HepG2 (cell line): ENCODE results near the gene FAM53B. TPM values are rescaled to one million over a fixed set of nuclear protein-coding genes. Genes with fewer than 3 reads are reported as not detected.

Source experiments
- BRD4 ChIP-seq: sonication (generic); formaldehyde crosslinking; IDR thresholded peaks from 2 replicates; pipeline ENCODE4 v1.4.0; 2020; ENCODE audit warnings: missing genetic modification reagents
- HNF1B ChIP-seq: sonication (generic); formaldehyde crosslinking; IDR thresholded peaks from 2 replicates; pipeline ENCODE4 v1.5.1; 2020; ENCODE audit warnings: mild to moderate bottlenecking, moderate library complexity, missing genetic modification reagents
- HOXA7 ChIP-seq: sonication (generic); formaldehyde crosslinking; IDR thresholded peaks from 2 replicates; pipeline ENCODE4 v1.8.1; 2022; ENCODE audit warnings: mild to moderate bottlenecking, missing genetic modification reagents, moderate library complexity
- KLF12 ChIP-seq: sonication (generic); formaldehyde crosslinking; IDR thresholded peaks from 2 replicates; pipeline ENCODE4 v1.4.0; 2020; ENCODE audit warnings: missing genetic modification reagents, borderline replicate concordance
- PHF8 ChIP-seq: sonication (generic); formaldehyde crosslinking; IDR thresholded peaks from 2 replicates; pipeline ENCODE4 v1.5.0; 2020; ENCODE audit warnings: missing genetic modification reagents
- RFX5 ChIP-seq: IDR thresholded peaks from 2 replicates; pipeline ENCODE4 v1.6.1; 2011; ENCODE audit warnings: low read depth, low read length, improper control_type of control experiment
- SNAPC5 ChIP-seq: sonication (generic); formaldehyde crosslinking; IDR thresholded peaks from 2 replicates; pipeline ENCODE4 v1.8.1; 2023; ENCODE audit warnings: mild to moderate bottlenecking, missing genetic modification reagents, borderline replicate concordance
- ZNF382 ChIP-seq: sonication (generic); formaldehyde crosslinking; IDR thresholded peaks from 2 replicates; pipeline ENCODE4 v1.5.0; 2020; ENCODE audit warnings: missing genetic modification reagents, mild to moderate bottlenecking, borderline replicate concordance
- ZNF616 ChIP-seq: sonication (generic); formaldehyde crosslinking; IDR thresholded peaks from 2 replicates; pipeline ENCODE4 v1.5.0; 2020; ENCODE audit warnings: low read depth, mild to moderate bottlenecking, missing genetic modification reagents
- ZNF800 ChIP-seq: sonication (generic); formaldehyde crosslinking; IDR thresholded peaks from 2 replicates; pipeline ENCODE4 v1.4.0; 2020; ENCODE audit warnings: missing genetic modification reagents
- ZSCAN25 ChIP-seq: sonication (generic); formaldehyde crosslinking; IDR thresholded peaks from 2 replicates; pipeline ENCODE4 v1.8.0; 2022; ENCODE audit warnings: mild to moderate bottlenecking, missing genetic modification reagents
- polyA plus RNA-seq, 8 experiments: library from polyadenylated mRNA; depleted of rRNA in 3 of 8; stranded (reverse) in 7 of 8; unstranded in 1 of 8; fragments of >200 nt; fragmentation: Illumina TruSeq in 4 of 8; extraction: Trizol in 4 of 8; gene quantifications; 2 replicates each; pipeline versions ENCODE4 v1.2.1 to v1.2.3, GENCODE V29; 2011 to 2016; ENCODE audit warnings: low read depth in 4 of 8, missing spikeins in 1 of 8, mixed read lengths in 1 of 8; ENCODE audit not compliant: insufficient read depth in 1 of 8
- total RNA-seq, 5 experiments: library from RNA; depleted of rRNA; stranded (reverse); fragments of >200 nt; fragmentation: Illumina TruSeq; extraction: Trizol; gene quantifications; 2 replicates each; pipeline ENCODE4 v1.2.3, GENCODE V29; 2016; ENCODE audit warnings: low read depth in 1 of 5
- TF ChIP-seq, protein P1 (sequence below): sonication (generic); formaldehyde crosslinking; IDR thresholded peaks from 2 replicates; pipeline ENCODE4 v1.9.0; 2021; ENCODE audit warnings: missing genetic modification reagents, mild to moderate bottlenecking, borderline replicate concordance
- TF ChIP-seq, protein P2 (sequence below): IDR thresholded peaks from 2 replicates; pipeline ENCODE4 v1.4.0; 2020; ENCODE audit warnings: mild to moderate bottlenecking, missing genetic modification reagents
- TF ChIP-seq, protein P3 (sequence below): sonication (generic); formaldehyde crosslinking; IDR thresholded peaks from 2 replicates; pipeline ENCODE4 v1.8.0; 2022; ENCODE audit warnings: missing genetic modification reagents, mild to moderate bottlenecking, borderline replicate concordance
- TF ChIP-seq, protein P4 (sequence below): sonication (generic); formaldehyde crosslinking; IDR thresholded peaks from 2 replicates; pipeline ENCODE4 v1.4.0; 2020; ENCODE audit warnings: mild to moderate bottlenecking, missing genetic modification reagents, borderline replicate concordance

The FAM53B gene
- total and polyA plus RNA-seq, 2 of the 13 experiments (the other 11 are each of a cell fraction or from before 2014, with no cell fraction given): 6.4 to 19.3 TPM

DNA sequence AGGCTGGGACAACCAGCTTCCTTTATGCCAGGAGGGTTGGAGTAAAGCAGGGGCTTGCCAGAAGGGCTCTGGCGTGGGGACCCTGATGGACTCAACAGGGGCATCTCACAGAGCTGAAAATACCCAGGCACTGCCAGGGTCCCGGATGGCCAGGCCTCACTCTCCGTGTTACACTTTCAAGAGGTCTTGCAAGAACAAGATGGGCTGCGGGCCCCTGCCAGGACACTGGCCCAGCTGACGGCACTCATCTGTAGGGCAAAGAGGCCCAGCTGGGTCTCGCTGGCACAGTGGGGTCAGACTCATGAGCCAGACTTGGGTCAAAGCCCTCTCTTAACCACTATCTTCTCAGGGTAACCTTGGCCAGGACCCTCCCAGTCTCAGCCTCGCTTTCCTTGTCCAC lies 90.9 kb downstream of the FAM53B start (continued):
- TF ChIP-seq, protein P1, sequence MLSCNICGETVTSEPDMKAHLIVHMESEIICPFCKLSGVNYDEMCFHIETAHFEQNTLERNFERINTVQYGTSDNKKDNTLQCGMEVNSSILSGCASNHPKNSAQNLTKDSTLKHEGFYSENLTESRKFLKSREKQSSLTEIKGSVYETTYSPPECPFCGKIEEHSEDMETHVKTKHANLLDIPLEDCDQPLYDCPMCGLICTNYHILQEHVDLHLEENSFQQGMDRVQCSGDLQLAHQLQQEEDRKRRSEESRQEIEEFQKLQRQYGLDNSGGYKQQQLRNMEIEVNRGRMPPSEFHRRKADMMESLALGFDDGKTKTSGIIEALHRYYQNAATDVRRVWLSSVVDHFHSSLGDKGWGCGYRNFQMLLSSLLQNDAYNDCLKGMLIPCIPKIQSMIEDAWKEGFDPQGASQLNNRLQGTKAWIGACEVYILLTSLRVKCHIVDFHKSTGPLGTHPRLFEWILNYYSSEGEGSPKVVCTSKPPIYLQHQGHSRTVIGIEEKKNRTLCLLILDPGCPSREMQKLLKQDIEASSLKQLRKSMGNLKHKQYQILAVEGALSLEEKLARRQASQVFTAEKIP (CRISPR knock-in tag): no peak
- TF ChIP-seq RFX5 (no peak), ZNF800 (CRISPR knock-in tag) (no peak), ZNF382 (CRISPR knock-in tag) (no peak), KLF12 (CRISPR knock-in tag) (no peak), ZSCAN25 (CRISPR knock-in tag) (no peak), HOXA7 (CRISPR knock-in tag) (no peak), HNF1B (no peak), ZNF616 (no peak), PHF8 (no peak), SNAPC5 (no peak), BRD4 (no peak)
- TF ChIP-seq, protein P2, sequence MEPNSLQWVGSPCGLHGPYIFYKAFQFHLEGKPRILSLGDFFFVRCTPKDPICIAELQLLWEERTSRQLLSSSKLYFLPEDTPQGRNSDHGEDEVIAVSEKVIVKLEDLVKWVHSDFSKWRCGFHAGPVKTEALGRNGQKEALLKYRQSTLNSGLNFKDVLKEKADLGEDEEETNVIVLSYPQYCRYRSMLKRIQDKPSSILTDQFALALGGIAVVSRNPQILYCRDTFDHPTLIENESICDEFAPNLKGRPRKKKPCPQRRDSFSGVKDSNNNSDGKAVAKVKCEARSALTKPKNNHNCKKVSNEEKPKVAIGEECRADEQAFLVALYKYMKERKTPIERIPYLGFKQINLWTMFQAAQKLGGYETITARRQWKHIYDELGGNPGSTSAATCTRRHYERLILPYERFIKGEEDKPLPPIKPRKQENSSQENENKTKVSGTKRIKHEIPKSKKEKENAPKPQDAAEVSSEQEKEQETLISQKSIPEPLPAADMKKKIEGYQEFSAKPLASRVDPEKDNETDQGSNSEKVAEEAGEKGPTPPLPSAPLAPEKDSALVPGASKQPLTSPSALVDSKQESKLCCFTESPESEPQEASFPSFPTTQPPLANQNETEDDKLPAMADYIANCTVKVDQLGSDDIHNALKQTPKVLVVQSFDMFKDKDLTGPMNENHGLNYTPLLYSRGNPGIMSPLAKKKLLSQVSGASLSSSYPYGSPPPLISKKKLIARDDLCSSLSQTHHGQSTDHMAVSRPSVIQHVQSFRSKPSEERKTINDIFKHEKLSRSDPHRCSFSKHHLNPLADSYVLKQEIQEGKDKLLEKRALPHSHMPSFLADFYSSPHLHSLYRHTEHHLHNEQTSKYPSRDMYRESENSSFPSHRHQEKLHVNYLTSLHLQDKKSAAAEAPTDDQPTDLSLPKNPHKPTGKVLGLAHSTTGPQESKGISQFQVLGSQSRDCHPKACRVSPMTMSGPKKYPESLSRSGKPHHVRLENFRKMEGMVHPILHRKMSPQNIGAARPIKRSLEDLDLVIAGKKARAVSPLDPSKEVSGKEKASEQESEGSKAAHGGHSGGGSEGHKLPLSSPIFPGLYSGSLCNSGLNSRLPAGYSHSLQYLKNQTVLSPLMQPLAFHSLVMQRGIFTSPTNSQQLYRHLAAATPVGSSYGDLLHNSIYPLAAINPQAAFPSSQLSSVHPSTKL (CRISPR knock-in tag): no peak
- TF ChIP-seq, protein P3, sequence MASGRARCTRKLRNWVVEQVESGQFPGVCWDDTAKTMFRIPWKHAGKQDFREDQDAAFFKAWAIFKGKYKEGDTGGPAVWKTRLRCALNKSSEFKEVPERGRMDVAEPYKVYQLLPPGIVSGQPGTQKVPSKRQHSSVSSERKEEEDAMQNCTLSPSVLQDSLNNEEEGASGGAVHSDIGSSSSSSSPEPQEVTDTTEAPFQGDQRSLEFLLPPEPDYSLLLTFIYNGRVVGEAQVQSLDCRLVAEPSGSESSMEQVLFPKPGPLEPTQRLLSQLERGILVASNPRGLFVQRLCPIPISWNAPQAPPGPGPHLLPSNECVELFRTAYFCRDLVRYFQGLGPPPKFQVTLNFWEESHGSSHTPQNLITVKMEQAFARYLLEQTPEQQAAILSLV: no peak
- TF ChIP-seq, protein P4, sequence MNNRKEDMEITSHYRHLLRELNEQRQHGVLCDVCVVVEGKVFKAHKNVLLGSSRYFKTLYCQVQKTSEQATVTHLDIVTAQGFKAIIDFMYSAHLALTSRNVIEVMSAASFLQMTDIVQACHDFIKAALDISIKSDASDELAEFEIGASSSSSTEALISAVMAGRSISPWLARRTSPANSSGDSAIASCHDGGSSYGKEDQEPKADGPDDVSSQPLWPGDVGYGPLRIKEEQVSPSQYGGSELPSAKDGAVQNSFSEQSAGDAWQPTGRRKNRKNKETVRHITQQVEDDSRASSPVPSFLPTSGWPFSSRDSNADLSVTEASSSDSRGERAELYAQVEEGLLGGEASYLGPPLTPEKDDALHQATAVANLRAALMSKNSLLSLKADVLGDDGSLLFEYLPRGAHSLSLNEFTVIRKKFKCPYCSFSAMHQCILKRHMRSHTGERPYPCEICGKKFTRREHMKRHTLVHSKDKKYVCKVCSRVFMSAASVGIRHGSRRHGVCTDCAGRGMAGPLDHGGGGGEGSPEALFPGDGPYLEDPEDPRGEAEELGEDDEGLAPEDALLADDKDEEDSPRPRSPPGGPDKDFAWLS (CRISPR knock-in tag): no peak
